KBM-7 (cell line): ENCODE measurements around the gene CACNA2D3.
"Not testable (repeated sequence)": the region's sequence is repeated elsewhere in the genome, so short reads cannot be mapped to it uniquely, and the experiment has no call there.

Experiments
- DNase-seq: peaks from one replicate; pipeline ENCODE4 v3.0.0-alpha.2; 2015
- in situ Hi-C: fragments of 300-500 bp; cut with MboI; formaldehyde crosslinking; loops from 2 replicates; pipeline ENCODE4 v1.14.3; 2020; ENCODE audit warnings: low sequenced_read_pairs, low pct_unique_long_range_greater_than_20kb, mixed read lengths

The CACNA2D3 gene

DNA sequence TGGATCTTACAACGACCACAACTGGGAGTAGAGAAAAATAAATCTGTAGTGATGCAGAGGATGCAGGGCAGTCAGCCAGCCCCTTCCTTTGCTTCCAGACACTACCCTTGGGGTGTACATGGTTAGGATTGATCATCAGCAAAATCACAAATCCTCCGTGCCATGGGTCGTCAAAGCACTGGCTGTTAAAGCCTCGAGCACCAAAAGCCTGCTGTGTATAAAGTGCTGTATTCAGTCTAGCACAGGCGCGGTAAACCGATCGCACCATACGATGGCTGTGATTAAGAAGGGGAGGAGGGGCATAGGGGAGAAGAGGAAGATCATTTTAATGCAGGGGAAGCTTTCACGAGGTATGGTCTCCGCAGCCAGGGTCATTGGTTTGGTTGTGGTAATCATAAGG lies 500.3 kb downstream of the CACNA2D3 start:
- in situ Hi-C loops = no loop called here
- DNase-seq = no peak

DNA sequence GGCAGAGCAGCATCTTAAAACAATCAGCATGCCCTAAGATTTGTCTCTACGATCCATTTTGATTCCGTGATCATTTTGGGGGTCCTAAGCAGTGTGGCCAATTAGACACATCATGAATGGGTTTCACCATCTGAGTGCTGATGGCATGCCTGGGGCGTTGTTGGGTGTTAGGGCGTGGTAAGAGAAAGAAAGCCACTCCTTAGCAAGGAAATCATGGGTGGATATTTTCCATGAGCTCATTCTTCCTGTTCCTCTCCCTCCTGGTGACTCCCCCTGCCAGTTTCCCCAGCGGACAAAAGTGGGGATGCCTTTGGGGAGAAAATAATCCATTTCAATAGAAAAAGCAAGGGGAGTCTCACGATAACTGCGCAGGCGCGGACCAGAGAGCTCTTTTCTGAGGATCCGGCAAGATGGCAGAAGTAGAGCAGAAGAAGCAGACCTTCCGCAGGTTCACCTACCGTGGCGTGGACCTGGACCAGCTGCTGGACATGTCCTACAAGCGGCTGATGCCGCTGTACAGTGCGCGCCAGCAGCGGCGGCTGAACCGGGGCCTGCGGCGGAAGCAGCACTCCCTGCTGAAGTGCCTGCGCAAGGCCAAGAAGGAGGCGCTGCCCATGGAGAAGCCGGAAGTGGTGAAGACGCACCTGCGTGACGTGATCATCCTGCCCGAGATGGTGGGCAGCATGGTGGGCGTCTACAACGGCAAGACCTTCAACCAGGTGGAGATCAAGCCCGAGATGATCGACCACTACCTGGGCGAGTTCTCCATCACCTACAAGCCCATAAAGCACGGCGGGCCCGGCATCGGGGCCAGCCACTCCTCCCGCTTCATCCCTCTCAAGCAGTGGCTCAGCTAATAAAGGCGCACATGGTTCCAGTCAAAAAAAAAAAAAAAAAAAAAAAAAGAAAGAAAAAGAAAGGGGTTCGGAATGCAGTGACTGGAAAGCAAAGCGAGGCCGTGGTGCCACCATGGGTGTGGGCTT lies 503.7 kb downstream of the CACNA2D3 start:
- in situ Hi-C loops = no loop called here
- DNase-seq = no peak

DNA sequence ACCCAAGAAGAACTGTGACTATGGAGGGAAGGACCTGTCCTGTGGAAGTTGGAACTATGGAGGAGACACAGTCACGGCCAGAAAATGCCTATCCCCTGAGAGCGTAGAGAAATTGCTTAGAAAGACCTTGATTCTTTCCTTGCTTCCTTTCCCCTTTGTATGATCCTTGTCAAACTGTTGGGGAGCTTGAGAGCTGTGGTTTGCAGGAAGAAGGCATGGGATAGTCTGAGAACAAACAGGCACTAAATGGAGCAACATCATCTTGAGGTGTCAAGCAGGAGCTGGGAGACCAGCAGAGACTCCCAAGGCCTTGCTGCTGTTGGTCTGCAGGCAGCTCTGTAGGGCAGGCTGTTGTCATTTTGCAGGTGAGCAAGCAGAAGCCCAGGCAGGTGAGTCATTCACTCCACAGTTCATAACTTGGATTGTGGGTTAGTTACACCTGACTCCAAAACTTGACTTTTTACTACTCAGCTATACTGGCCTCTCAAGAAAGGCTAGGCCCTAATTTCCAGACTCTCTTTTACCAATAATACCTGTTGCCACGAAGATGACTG lies 506.6 kb downstream of the CACNA2D3 start:
- in situ Hi-C loops = no loop called here
- no peak for DNase-seq

DNA sequence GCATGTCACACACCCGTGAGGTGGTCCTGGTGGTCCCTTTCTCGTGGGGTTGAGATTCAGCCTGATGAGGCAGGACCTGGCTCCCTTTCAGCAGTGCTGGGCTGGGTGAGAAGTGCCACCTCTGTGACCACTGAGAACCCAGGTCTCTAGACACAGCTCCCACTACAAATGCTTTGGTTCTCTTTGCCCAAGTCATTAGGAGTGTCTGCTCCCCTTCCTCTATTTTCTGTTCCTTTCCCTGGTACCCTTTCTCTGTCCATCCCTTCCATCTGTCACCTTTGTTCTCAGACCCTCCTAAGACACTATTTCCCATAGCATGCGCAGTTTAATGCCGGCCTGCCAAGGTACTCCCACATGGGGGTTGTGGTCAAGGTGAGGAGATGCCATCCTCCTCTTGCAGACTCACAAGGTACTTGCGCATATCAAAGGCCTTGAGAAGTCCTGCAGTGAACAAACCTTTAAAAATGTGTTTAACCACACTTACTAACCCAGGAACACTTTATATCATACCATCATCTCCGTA lies 507.8 kb downstream of the CACNA2D3 start:
- DNase-seq = no peak
- in situ Hi-C loops = no loop called here

DNA sequence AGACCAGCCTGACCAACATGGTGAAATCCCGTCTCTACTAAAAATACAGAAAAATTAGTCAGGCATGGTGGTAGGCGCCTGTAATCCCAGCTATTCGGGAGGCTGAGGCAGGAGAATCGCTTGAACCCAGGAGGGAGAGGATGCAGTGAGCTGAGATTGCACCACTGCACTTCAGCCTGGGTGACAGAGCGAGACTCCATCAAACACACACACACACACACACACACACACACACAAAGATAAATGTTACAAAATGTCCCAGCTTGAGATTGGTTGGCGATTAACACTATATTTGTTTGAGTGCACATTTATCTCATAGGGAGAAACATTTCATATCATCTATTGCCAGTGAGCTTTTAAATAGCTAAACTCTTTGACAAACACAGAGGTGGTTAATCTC lies 508.6 kb downstream of the CACNA2D3 start:
- in situ Hi-C loops, DNase-seq: not testable (repeated sequence)

DNA sequence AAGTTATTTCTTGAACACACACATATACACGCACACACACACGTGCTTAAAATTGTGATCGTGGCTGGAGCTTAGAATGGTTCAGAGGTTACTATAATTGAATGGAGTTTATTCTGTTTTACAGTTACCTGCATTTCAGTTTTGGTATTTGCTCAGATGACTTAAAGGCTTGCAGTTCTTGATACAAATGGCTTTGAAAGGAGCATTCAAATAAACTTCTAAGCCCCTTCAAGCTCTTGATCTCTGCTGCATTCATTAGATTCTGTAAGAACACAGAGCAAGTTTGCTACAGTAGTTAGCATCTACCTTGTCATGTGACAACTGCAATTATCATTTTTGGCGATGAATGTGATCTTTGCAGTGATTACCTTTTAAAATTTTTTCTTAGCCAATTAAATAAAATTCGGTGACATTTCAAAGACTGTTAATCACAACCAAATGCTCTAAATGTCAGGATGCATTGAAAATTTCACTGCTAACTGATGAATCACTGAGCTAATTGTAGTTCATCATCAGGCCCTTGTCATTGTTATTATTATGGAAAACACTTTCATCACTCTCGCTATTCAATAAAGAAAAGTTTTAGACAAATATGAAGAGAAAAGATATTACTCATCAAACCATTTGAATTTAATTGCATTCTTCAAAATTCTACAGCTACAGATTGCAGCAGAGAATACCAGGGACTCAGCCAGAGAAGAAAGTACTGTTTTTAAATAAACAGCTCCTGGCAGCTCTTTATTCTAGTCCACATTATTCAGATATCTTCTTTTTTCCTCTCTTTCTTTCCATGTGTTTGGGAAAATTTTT lies 509.4 kb downstream of the CACNA2D3 start:
- in situ Hi-C loops = no loop called here

DNA sequence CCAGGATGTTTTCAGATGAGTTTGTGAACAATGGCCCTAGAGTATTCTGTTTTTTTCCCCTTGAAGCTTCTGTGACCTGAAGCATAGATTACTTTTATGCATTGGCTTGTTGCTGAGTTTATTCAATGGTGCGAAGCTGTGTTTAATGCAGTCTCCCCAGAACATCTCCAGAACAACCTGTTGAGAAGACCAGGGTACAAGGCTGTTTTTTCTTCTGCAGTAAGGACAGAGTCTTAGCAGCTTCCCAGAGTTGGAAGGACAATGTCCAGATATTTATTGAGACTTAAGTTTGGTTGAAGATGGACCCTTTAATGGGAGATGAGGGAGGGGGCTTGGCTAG lies 509.9 kb downstream of the CACNA2D3 start:
- in situ Hi-C loops = no loop called here
- no peak for DNase-seq

More for the DNA sequence above, 509.4 kb downstream of the CACNA2D3 start:
- DNase-seq = no peak

DNA sequence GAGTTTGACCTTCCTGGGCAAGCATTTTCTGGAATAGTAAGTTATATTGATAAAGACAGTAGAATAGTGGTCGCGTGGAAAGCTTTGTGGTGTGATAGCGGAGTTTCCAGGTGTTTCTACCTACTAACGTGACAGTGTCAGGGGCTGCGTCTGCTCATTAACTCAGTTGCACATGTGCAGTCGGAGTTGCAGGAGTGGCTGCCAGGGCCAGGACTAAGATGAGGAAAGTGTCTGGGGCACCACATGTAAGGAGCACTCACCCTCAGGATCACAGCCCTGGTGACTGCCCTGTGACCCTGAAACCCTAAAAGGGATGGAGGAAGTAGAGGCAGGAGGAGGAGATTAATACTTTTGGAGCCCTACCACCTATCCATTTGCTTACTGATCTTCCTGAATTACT lies 510.5 kb downstream of the CACNA2D3 start:
- DNase-seq = no peak
- in situ Hi-C loops = no loop called here

DNA sequence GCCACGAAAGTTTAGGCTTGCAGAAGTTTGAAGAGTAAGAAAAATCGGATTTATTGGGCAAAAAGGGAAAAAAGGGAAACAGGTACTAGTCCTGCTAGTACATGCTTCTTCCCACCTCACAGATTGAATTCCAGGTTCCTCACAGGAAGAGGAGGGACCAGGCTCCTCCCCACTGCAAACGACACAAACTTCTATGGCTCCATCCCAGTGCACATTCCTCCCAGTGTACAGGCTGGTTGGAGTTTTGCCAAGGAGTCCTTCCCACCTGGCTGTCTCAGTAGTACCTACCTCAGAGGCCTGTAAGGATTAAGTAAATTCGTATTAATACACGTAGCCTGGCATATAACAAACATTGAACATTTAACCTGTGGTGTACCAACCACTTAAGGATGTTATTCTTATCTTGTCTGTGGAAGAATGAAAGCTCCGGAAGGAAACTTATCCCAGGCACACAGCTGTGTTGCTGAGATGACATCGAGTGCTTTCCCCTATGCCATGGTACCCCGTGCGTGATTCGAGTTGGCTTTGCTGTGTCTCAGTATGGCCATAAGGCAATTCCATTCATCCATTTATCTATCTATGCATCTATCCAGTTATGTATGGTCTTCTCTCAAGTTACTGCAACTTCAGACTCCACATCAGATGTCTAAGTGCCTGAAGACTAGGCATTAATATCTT lies 511.2 kb downstream of the CACNA2D3 start:
- in situ Hi-C loops = no loop called here
- DNase-seq = no peak

DNA sequence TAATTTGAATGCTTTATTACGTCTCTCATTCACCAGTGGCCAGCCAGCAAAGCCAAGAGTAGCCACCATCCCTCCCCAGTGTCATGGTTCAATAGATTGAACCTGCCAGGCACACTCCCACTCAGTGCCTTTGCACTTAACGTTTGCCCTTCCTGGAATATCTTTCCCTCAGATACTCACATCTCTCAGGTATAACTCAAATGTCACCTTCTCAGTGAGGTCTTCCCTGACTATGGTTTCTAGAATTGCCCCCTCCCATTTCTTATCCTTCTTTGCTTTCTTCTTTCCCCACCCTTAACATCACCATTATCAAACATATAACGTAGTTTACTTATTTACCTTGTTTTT lies 511.7 kb downstream of the CACNA2D3 start:
- in situ Hi-C loops = no loop called here
- DNase-seq = no peak

DNA sequence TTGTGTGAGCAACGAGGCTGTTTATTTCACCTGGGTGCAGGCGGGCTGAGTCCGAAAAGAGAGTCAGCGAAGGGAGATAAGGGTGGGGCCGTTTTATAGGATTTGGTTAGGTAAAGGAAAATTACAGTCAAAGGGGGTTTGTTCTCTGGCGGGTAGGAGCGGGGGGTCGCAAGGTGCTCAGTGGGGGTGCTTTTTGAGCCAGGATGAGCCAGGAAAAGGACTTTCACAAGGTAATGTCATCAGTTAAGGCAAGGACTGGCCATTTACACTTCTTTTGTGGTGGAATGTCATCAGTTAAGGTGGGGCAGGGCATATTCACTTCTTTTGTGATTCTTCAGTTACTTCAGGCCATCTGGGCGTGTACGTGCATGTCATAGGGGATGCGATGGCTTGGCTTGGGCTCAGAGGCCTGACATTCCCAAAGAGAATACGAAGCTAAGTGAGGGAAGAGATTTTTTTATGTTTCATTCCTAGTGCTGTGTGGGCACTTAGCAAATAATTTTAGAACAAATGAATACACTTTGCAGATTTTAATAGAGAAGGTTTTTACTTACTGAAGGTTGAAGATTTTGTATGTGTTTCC lies 517.5 kb downstream of the CACNA2D3 start:
- DNase-seq, in situ Hi-C loops: not testable (repeated sequence)

DNA sequence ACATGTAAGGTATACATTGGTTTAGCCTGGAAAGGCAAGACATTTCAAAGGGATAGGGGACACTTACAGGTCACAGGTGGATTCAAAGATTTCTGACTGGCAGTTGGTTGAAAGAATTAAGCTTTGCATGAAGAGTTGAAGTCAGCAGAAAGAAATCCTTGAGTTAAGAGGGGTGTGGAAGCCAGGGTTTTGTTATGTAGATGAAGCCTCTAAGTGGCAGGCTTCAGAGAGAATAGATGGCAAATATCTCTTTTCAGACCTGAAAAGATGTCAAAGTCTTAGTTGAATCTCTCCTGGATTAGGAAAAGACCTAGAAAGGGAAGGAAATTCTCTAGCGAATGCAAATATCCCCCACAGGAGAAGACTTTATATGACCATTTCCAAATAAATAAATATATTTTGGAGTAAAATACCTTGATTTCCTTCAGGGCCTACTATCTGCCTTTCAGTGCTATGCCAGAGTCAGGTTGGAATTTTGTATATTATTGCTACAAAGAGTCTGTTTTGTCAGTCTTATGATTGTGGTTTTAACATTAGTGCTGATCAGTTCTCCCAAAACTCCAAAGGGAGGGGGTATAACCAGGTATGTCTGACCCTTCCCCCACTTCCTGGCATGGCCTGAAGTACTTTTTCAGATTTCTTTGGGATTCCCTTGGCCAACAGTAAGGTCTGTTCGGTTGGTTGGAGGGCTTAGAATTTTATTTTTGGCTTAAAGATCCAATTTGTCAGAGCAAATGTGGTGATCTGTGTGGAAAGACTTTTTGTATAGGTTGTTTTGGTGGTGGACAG lies 519.1 kb downstream of the CACNA2D3 start:
- DNase-seq = no peak
- in situ Hi-C loops = no loop called here

DNA sequence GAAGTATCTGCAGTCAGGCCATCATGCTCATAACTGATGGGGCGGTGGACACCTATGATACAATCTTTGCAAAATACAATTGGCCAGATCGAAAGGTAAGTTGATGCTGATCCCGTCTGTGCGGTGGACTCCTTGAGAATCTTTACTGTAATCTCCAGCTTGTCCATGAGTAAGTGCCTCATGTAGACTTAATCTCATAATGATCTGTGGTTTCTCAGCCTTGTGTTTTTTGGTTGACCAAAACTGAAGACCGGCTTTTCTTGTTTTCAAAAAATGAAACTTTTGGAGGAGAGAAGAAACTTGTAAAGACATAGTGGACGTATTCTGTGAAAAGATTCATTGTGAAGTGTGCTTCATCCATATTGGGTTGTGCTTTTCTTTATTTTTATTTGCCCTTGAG lies 519.8 kb downstream of the CACNA2D3 start:
- in situ Hi-C loops = no loop called here

DNA sequence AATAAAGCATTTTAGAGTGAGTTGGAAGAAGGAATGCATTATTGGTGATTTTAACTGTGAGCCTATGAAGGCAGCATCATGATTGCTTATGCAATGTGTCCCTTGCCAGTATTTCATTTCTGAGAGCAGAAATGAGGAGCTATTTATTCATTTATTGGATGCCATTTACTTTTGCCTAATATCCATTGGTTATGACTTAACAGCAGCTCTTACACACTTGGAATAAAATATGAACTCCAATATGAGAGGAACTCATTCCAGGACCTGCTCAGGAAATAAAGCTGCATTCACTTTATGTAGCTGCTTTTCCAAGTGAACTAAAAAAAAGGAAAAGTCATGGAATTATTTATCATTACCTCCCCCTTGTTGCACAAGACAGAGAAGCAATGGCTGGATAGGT lies 525.4 kb downstream of the CACNA2D3 start:
- no peak for DNase-seq
- in situ Hi-C loops = no loop called here

More for the DNA sequence above, 519.8 kb downstream of the CACNA2D3 start:
- DNase-seq = no peak

DNA sequence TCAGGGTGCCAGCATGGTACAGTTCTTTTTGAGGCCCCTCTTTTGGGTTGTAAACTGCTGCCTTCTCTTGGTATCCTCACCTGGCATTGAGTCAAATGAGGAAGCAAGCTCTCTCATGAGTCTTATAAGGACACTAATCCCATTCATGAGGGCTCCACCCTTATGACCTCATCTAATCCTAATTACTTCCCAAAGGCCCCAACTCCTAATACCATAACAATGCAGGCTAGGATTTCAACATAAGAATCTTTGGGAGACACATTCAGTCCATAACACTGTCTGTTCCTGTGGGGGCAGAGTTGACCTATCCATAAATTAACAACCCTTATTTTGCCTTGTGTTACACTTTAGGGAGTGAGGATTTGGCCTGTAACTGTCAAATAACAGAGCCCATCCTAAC lies 527.2 kb downstream of the CACNA2D3 start:
- DNase-seq = no peak
- in situ Hi-C loops = no loop called here

DNA sequence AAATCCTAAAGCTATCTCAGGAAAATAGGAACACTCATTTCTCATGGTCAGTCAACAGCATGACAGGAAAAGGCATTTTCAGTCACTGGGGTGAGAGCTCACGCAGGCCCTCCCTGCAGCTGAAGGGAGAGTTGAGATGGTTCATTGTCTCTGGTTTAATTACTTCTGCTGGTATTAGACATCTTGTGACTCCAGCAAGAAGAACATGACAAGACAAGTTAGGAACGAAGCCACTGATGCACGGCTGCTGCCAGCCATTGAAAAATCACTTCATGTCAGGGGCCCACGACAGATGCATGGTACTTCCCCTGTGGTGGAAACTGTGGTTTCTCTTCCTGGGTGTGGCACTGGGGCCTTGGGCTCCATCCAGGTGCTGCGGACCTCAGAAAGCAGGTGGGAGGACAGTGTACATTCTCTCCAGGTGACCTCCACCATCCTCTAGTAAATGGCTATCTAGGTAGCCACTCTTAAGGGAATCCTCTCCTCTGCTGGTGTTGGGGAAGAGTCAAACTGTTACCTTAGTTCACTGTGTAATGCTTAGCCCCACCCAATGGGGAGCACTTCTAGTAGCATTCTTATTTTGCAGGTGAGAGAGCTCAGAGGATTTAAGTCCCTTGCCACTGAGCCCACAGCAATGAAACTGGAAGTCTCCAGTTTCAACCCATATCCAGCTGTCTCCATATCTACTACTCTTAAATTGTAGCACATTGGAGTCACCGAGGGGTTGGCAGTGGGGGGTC lies 531.3 kb downstream of the CACNA2D3 start:
- no peak for DNase-seq
- in situ Hi-C loops = no loop called here

DNA sequence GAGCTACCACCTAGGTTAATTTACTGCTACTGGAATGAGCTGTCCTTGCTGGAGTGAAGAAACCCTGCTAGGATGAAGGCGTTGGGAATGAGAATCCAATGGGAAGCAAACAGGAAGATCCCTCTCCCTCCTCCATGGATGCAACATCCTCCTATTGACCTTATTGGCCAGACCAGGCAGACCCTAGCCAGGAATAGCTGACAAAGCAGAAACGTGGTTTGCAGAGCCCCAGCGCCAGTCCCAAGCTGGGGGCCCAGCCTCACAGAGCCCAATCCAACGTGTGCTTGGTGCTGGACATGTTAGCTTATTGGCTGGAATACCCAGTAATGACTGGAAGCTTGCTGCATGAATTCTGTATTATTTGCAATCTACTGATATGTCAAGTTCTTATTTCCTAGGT lies 532.4 kb downstream of the CACNA2D3 start:
- DNase-seq = no peak
- in situ Hi-C loops = no loop called here

DNA sequence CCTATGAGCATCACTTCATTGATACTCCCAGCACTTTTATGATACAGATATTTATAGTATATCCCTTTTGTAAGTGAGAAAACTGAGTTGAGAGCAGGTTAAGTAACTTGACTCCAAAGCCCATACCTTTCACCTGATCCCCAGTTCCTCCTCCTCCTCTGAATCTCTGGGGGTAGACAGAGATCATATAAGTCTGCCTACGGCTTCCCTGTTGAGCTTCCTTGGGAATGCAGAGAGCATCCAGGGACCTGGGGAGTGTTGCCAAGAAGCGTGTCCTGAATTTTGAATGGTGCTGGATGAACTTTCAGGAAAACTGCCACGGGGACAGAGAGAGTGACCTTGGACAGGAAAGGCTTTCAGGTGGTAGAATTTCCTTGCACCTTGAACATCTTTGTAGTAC lies 537.0 kb downstream of the CACNA2D3 start:
- no peak for DNase-seq
- in situ Hi-C loops = no loop called here
